ENCODE data around the gene KRT85. TPM values are rescaled to one million over a fixed set of nuclear protein-coding genes. Genes with fewer than 3 reads are reported as not detected.

Gene KRT85
- total and polyA plus RNA-seq, 2 of the 13 experiments (the other 11 are each of a cell fraction or from before 2014, with no cell fraction given): not detected

DNA sequence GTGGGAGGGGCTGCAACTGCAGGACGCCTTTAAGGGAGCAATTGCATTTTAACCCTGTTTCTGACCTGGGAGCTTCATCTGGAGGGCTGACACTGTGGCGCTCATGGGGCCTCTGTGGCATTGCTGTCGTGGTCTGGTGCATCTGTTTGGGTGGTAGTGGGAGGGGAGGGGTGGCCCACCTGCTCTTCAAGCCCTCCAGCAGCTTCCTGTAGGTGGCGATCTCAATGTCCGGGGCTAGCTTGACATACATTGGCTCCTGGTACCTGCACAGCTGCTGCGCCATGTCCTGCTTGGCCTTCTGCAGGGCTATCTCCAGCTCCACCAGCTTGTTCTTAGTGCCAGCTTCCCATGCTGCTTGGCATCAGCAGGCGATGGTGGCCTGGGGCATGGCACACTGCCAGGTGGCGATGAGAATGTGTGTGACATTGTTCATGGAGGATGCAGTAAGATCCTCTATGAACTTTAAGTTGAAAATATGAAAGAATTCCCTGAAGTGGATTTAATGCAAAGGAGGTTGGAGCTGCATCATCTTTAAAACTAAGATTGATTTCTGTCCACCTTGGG is 46.6 kb upstream of the KRT85 start (continued):
- TF ChIP-seq, protein P1, sequence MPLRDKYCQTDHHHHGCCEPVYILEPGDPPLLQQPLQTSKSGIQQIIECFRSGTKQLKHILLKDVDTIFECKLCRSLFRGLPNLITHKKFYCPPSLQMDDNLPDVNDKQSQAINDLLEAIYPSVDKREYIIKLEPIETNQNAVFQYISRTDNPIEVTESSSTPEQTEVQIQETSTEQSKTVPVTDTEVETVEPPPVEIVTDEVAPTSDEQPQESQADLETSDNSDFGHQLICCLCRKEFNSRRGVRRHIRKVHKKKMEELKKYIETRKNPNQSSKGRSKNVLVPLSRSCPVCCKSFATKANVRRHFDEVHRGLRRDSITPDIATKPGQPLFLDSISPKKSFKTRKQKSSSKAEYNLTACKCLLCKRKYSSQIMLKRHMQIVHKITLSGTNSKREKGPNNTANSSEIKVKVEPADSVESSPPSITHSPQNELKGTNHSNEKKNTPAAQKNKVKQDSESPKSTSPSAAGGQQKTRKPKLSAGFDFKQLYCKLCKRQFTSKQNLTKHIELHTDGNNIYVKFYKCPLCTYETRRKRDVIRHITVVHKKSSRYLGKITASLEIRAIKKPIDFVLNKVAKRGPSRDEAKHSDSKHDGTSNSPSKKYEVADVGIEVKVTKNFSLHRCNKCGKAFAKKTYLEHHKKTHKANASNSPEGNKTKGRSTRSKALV (CRISPR knock-in tag; IDR thresholded peaks at IDR 0.05): no peak
- TF ChIP-seq SETDB1 (CRISPR knock-in tag; IDR thresholded peaks at IDR 0.05; ENCODE audit: borderline replicate concordance): no peak

DNA sequence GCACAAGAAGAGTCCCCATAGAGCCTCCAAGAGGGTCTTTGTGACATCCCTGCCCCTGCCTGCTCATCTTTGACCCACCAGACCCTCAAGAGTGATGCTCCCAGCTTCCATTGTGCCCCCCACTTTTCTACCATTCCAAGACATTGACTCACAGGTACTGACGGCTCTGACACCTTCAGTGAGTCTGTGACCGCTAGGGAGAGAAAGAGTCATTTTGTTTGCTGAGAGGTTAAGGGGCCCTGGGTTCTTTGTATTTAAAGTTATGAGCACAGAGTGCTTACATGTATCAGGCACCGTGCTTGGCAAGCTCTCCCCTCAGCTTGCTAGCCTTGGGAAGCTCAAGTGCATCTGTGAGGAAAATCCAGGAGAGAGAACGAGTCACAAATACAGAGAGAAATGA is 45.9 kb upstream of the KRT85 start:
- no peaks in the 10 kb centered on the region for H3K79me2 ChIP-seq (ENCODE audit: insufficient read depth, low read length)
- no peaks in the 10 kb centered on the region for H3K9me3 ChIP-seq (ENCODE audit: low read length)
- intact Hi-C loops (cut with micrococcal nuclease; ENCODE audit: unreplicated experiment): no loop called here
- no peak for DNase-seq (ENCODE audit: low spot score)
- in situ Hi-C loops (cut with HindIII; ENCODE audit: extremely low pct_ligation_motif_present, low pct_unique_long_range_greater_than_20kb): no loop called here
- no peak overlapping the region for H3K9ac ChIP-seq (ENCODE audit: insufficient read depth, low read depth, low read length)
- H3K36me3 ChIP-seq (replicated peaks in 1 of 2; ENCODE audit: control insufficient read depth in 1 of 2, insufficient read depth in 2 of 2, low read length in 2 of 2): no peaks in the 10 kb centered on the region
- H3K4me2 ChIP-seq (ENCODE audit: low read depth, low read length): no peak overlapping the region
- ChIA-PET POLR2A (no interaction called here), CTCF (ENCODE audit: low intra/inter-chr PET ratio, low total read pairs) (no interaction called here)
- H3K4me3 ChIP-seq (replicated peaks in 1 of 3; ENCODE audit: insufficient read depth in 1 of 3, low read depth in 2 of 3, low read length in 3 of 3): no peak overlapping the region
- no peak for ATAC-seq
- H3K27ac ChIP-seq (ENCODE audit: extremely low read length, insufficient read depth, low read length): no peak overlapping the region
- no peaks in the 10 kb centered on the region for H4K20me1 ChIP-seq (ENCODE audit: insufficient read depth, low read length)
- 0% methylated on average over 3 of the region's 4 CpGs for WGBS (ENCODE audit: low lambda C conversion rate)
- no peak for FAIRE-seq
- TF ChIP-seq GATAD1 (CRISPR knock-in tag; IDR thresholded peaks at IDR 0.05): no peak
- TF ChIP-seq, protein P2, sequence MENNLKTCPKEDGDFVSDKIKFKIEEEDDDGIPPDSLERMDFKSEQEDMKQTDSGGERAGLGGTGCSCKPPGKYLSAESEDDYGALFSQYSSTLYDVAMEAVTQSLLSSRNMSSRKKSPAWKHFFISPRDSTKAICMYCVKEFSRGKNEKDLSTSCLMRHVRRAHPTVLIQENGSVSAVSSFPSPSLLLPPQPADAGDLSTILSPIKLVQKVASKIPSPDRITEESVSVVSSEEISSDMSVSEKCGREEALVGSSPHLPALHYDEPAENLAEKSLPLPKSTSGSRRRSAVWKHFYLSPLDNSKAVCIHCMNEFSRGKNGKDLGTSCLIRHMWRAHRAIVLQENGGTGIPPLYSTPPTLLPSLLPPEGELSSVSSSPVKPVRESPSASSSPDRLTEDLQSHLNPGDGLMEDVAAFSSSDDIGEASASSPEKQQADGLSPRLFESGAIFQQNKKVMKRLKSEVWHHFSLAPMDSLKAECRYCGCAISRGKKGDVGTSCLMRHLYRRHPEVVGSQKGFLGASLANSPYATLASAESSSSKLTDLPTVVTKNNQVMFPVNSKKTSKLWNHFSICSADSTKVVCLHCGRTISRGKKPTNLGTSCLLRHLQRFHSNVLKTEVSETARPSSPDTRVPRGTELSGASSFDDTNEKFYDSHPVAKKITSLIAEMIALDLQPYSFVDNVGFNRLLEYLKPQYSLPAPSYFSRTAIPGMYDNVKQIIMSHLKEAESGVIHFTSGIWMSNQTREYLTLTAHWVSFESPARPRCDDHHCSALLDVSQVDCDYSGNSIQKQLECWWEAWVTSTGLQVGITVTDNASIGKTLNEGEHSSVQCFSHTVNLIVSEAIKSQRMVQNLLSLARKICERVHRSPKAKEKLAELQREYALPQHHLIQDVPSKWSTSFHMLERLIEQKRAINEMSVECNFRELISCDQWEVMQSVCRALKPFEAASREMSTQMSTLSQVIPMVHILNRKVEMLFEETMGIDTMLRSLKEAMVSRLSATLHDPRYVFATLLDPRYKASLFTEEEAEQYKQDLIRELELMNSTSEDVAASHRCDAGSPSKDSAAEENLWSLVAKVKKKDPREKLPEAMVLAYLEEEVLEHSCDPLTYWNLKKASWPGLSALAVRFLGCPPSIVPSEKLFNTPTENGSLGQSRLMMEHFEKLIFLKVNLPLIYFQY (CRISPR knock-in tag; IDR thresholded peaks at IDR 0.05; ENCODE audit: borderline replicate concordance): no peak
- TF ChIP-seq, protein P3, sequence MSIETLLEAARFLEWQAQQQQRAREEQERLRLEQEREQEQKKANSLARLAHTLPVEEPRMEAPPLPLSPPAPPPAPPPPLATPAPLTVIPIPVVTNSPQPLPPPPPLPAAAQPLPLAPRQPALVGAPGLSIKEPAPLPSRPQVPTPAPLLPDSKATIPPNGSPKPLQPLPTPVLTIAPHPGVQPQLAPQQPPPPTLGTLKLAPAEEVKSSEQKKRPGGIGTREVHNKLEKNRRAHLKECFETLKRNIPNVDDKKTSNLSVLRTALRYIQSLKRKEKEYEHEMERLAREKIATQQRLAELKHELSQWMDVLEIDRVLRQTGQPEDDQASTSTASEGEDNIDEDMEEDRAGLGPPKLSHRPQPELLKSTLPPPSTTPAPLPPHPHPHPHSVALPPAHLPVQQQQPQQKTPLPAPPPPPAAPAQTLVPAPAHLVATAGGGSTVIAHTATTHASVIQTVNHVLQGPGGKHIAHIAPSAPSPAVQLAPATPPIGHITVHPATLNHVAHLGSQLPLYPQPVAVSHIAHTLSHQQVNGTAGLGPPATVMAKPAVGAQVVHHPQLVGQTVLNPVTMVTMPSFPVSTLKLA (IDR thresholded peaks at IDR 0.05): no peak
- TF ChIP-seq NFIC (IDR thresholded peaks at IDR 0.05; ENCODE audit: low read length): no peak
- TF ChIP-seq IKZF4 (CRISPR knock-in tag; IDR thresholded peaks at IDR 0.05; ENCODE audit: borderline replicate concordance, low read depth, not compliant biosample characterization): no peak
- no peak for TF ChIP-seq ZFP62 (CRISPR knock-in tag; IDR thresholded peaks at IDR 0.05)
- TF ChIP-seq NFE2 (CRISPR knock-in tag; IDR thresholded peaks at IDR 0.05): no peak
- TF ChIP-seq ZNF569 (CRISPR knock-in tag; IDR thresholded peaks at IDR 0.05; ENCODE audit: borderline replicate concordance): no peak
- TF ChIP-seq, protein P4, sequence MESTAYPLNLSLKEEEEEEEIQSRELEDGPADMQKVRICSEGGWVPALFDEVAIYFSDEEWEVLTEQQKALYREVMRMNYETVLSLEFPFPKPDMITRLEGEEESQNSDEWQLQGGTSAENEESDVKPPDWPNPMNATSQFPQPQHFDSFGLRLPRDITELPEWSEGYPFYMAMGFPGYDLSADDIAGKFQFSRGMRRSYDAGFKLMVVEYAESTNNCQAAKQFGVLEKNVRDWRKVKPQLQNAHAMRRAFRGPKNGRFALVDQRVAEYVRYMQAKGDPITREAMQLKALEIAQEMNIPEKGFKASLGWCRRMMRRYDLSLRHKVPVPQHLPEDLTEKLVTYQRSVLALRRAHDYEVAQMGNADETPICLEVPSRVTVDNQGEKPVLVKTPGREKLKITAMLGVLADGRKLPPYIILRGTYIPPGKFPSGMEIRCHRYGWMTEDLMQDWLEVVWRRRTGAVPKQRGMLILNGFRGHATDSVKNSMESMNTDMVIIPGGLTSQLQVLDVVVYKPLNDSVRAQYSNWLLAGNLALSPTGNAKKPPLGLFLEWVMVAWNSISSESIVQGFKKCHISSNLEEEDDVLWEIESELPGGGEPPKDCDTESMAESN (CRISPR knock-in tag; conservative IDR thresholded peaks at IDR 0.05): no peak
- TF ChIP-seq HNRNPH1 (optimal IDR thresholded peaks at IDR 0.05; ENCODE audit: low read depth, low read length): no peak
- no peak for TF ChIP-seq TRIM24 (CRISPR knock-in tag; IDR thresholded peaks at IDR 0.05)
- BruUV-seq (replicated peaks): no TSS peak
- no peaks in the 10 kb centered on the region for H3K4me1 ChIP-seq (ENCODE audit: insufficient read depth, low read length)
- no peak overlapping the region for H2AFZ ChIP-seq (ENCODE audit: low read length)
- H3K27me3 ChIP-seq (ENCODE audit: control insufficient read depth in 1 of 2, insufficient read depth in 2 of 2, low read length in 2 of 2): no peaks in the 10 kb centered on the region; a peak in 1 of 5 replicates
